NB4 (cell line): Measurements from ENCODE around the gene PPY.
"Not testable (repeated sequence)": the region's sequence is repeated elsewhere in the genome, so short reads cannot be mapped to it uniquely, and the experiment has no call there.

Experiments
- POLR2A ChIP-seq: IDR thresholded peaks from 2 replicates; pipeline ENCODE4 v1.6.1; 2011; ENCODE audit warnings: mild to moderate bottlenecking; ENCODE audit not compliant: insufficient read length; ENCODE audit errors: extremely low read depth
- TF ChIP-seq, protein P1 (sequence below): IDR thresholded peaks from one replicate; pipeline ENCODE4 v1.5.1; 2012; ENCODE audit warnings: low read depth, low read length
- TF ChIP-seq, protein P2 (sequence below): IDR thresholded peaks from 2 replicates; pipeline ENCODE4 v1.6.1; 2011; ENCODE audit warnings: low read depth, low read length

- TF ChIP-seq, protein P1, sequence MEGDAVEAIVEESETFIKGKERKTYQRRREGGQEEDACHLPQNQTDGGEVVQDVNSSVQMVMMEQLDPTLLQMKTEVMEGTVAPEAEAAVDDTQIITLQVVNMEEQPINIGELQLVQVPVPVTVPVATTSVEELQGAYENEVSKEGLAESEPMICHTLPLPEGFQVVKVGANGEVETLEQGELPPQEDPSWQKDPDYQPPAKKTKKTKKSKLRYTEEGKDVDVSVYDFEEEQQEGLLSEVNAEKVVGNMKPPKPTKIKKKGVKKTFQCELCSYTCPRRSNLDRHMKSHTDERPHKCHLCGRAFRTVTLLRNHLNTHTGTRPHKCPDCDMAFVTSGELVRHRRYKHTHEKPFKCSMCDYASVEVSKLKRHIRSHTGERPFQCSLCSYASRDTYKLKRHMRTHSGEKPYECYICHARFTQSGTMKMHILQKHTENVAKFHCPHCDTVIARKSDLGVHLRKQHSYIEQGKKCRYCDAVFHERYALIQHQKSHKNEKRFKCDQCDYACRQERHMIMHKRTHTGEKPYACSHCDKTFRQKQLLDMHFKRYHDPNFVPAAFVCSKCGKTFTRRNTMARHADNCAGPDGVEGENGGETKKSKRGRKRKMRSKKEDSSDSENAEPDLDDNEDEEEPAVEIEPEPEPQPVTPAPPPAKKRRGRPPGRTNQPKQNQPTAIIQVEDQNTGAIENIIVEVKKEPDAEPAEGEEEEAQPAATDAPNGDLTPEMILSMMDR = not testable (repeated sequence)
- TF ChIP-seq, protein P2, sequence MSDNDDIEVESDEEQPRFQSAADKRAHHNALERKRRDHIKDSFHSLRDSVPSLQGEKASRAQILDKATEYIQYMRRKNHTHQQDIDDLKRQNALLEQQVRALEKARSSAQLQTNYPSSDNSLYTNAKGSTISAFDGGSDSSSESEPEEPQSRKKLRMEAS = not testable (repeated sequence)
- not testable (repeated sequence) for TF ChIP-seq POLR2A
These were observed 47.8 kb downstream of the PPY start for GRCh38 chr17:43894494-43894893.
